Activated naive CD4-positive, alpha-beta T cell treated with anti-CD3 and anti-CD28 coated beads for 36 hours (primary cell): Measurements from ENCODE around the gene NR6A1. TPM values are rescaled to one million over a fixed set of nuclear protein-coding genes. Genes with fewer than 3 reads are reported as not detected.

Source experiments
- CTCF ChIA-PET: fragments of 350-600 bp; sonication (Branson Sonifier 250); formaldehyde crosslinking; loops from one replicate; lab custom pipeline; 2021; ENCODE audit warnings: antibody characterized with exemption; lab: Charles Lee
- DNase-seq: peaks from one replicate; pipeline ENCODE4 v3.0.0-alpha.2; 2020
- H3K27ac Mint-ChIP-seq: one replicate; pipeline ENCODE4 v1.8.0; 2021; ENCODE audit warnings: mild to moderate bottlenecking, mixed read lengths
- H3K27me3 Mint-ChIP-seq: one replicate; pipeline ENCODE4 v1.8.0; 2021; ENCODE audit warnings: low read depth, mixed read lengths
- H3K36me3 Mint-ChIP-seq: one replicate; pipeline ENCODE4 v1.8.0; 2021; ENCODE audit warnings: low read depth, mixed read lengths
- H3K4me1 Mint-ChIP-seq: one replicate; pipeline ENCODE4 v1.8.0; 2021; ENCODE audit warnings: low read depth, mixed read lengths
- H3K4me3 Mint-ChIP-seq: one replicate; pipeline ENCODE4 v1.8.0; 2021; ENCODE audit warnings: mild to moderate bottlenecking, moderate library complexity, mixed read lengths
- H3K9me3 Mint-ChIP-seq: one replicate; pipeline ENCODE4 v1.8.0; 2021; ENCODE audit warnings: mixed read lengths
- intact Hi-C: fragments of 100-400 bp; cut with micrococcal nuclease; formaldehyde crosslinking; loops from one replicate; pipeline ENCODE4 v1.15.1; 2023
- total RNA-seq, 2 experiments: library from RNA; stranded (reverse); gene quantifications; one replicate each; pipeline ENCODE4 v1.2.3, GENCODE V29; 2021

NR6A1 gene
- total RNA-seq, 2 experiments from 2014 or later = 1.8 TPM

GRCh38 chr9:124671861-124672260 lies 99.2 kb downstream of the NR6A1 start:
- no peak for DNase-seq
- Mint-ChIP-seq H3K9me3 (no peaks in the 10 kb centered on the region), H3K4me3 (no peak overlapping the region), H3K36me3 (no peaks in the 10 kb centered on the region), H3K27me3 (no peaks in the 10 kb centered on the region), H3K27ac (no peak overlapping the region), H3K4me1 (peaks cover 14% of the 10 kb centered on the region)
- CTCF ChIA-PET = no interaction called here
- intact Hi-C loops = no loop called here

- no peak for DNase-seq
- Mint-ChIP-seq H3K36me3 (no peaks in the 10 kb centered on the region), H3K27ac (no peak overlapping the region), H3K4me3 (no peak overlapping the region), H3K27me3 (no peaks in the 10 kb centered on the region), H3K9me3 (no peaks in the 10 kb centered on the region), H3K4me1 (no peaks in the 10 kb centered on the region)
- intact Hi-C loops = no loop called here
- CTCF ChIA-PET = no interaction called here
Observed at GRCh38 chr9:124666642-124667041, 104.5 kb downstream of the NR6A1 start.

GRCh38 chr9:124665391-124666058 lies 105.6 kb downstream of the NR6A1 start:
- intact Hi-C loops = no loop called here
- Mint-ChIP-seq H3K9me3 (no peaks in the 10 kb centered on the region), H3K27me3 (no peaks in the 10 kb centered on the region), H3K4me3 (no peak overlapping the region), H3K36me3 (no peaks in the 10 kb centered on the region), H3K27ac (no peak overlapping the region), H3K4me1 (peaks cover 2% of the 10 kb centered on the region)
- CTCF ChIA-PET = interaction anchor here (0.6 to 1.4 kb wide), 2 partner anchors 47 to 595 kb away, joined by 3 to 5 read pairs; no protein-coding TSS in a partner anchor
- DNase-seq = no peak

- intact Hi-C loops = no loop called here
- Mint-ChIP-seq H3K36me3 (no peaks in the 10 kb centered on the region), H3K27ac (no peak overlapping the region), H3K9me3 (no peaks in the 10 kb centered on the region), H3K27me3 (no peaks in the 10 kb centered on the region), H3K4me1 (peaks cover 11% of the 10 kb centered on the region), H3K4me3 (no peak overlapping the region)
- no peak for DNase-seq
- CTCF ChIA-PET = interaction anchor here (1.4 kb wide), 1 partner anchor 48 kb away, joined by 5 read pairs; no protein-coding TSS in a partner anchor
Observed at GRCh38 chr9:124664143-124664542, 107.0 kb downstream of the NR6A1 start.

- CTCF ChIA-PET = no interaction called here
- intact Hi-C loops = no loop called here
- Mint-ChIP-seq H3K4me3 (no peak overlapping the region), H3K27me3 (no peaks in the 10 kb centered on the region), H3K36me3 (no peaks in the 10 kb centered on the region), H3K4me1 (peaks cover 11% of the 10 kb centered on the region), H3K9me3 (no peaks in the 10 kb centered on the region), H3K27ac (no peak overlapping the region)
- DNase-seq = no peak
Observed at GRCh38 chr9:124663046-124663961, 107.8 kb downstream of the NR6A1 start.

- Mint-ChIP-seq H3K36me3 (no peaks in the 10 kb centered on the region), H3K9me3 (no peaks in the 10 kb centered on the region), H3K27ac (no peak overlapping the region), H3K27me3 (no peaks in the 10 kb centered on the region), H3K4me3 (no peak overlapping the region), H3K4me1 (peaks cover 11% of the 10 kb centered on the region)
- CTCF ChIA-PET = interaction anchor here (1.4 kb wide), 1 partner anchor 13 kb away, joined by 4 read pairs; no protein-coding TSS in a partner anchor
- intact Hi-C loops = no loop called here
- no peak for DNase-seq
Observed at GRCh38 chr9:124662561-124662960, 108.5 kb downstream of the NR6A1 start.

GRCh38 chr9:124661271-124661670 lies 109.8 kb downstream of the NR6A1 start:
- Mint-ChIP-seq H3K4me1 (peaks cover 11% of the 10 kb centered on the region), H3K4me3 (no peak overlapping the region), H3K9me3 (no peaks in the 10 kb centered on the region), H3K36me3 (no peaks in the 10 kb centered on the region), H3K27me3 (no peaks in the 10 kb centered on the region), H3K27ac (no peak overlapping the region)
- CTCF ChIA-PET = interaction anchor here (0.8 to 3.3 kb wide), 5 partner anchors 15 to 59 kb away, joined by 3 to 25 read pairs (median 4); no protein-coding TSS in a partner anchor
- intact Hi-C loops = no loop called here
- no peak for DNase-seq

- Mint-ChIP-seq H3K4me3 (peak overlapping the region; percentile 95), H3K36me3 (no peaks in the 10 kb centered on the region), H3K9me3 (no peaks in the 10 kb centered on the region), H3K27me3 (no peaks in the 10 kb centered on the region), H3K27ac (peak overlapping the region; percentile 37), H3K4me1 (peaks cover 11% of the 10 kb centered on the region)
- peak; percentile 13 for DNase-seq
- intact Hi-C loops = no loop called here
- CTCF ChIA-PET = interaction anchor here (0.6 to 3.3 kb wide), 5 partner anchors 9 to 51 kb away, joined by 3 to 25 read pairs (median 3); no protein-coding TSS in a partner anchor
Observed at GRCh38 chr9:124660341-124660801, 110.7 kb downstream of the NR6A1 start.

- peak overlapping the region; percentile 95 for H3K4me3 Mint-ChIP-seq
- peak overlapping the region; percentile 89 for H3K27ac Mint-ChIP-seq
- DNase-seq = peak; percentile 72
- CTCF ChIA-PET = interaction anchor here (1.0 to 3.3 kb wide), 4 partner anchors 41 to 107 kb away, joined by 3 to 25 read pairs (median 4); no protein-coding TSS in a partner anchor
- H3K4me1 Mint-ChIP-seq = peaks cover 11% of the 10 kb centered on the region
- no peaks in the 10 kb centered on the region for H3K36me3 Mint-ChIP-seq
- intact Hi-C loops = loop anchor here (2.0 kb wide), 5 partner anchors 24 to 244 kb away; partner anchors contain the start of genes NR6A1 and PSMB7
- no peaks in the 10 kb centered on the region for H3K9me3 Mint-ChIP-seq
- H3K27me3 Mint-ChIP-seq = no peaks in the 10 kb centered on the region
Observed at GRCh38 chr9:124659099-124659659, 111.9 kb downstream of the NR6A1 start.

GRCh38 chr9:124658165-124659017 lies 112.7 kb downstream of the NR6A1 start:
- intact Hi-C loops = loop anchor here (1.0 to 2.0 kb wide), 7 partner anchors 24 to 244 kb away; partner anchors contain the start of genes NR6A1 and PSMB7
- no peaks in the 10 kb centered on the region for H3K27me3 Mint-ChIP-seq
- peak overlapping the region; percentile 95 for H3K4me3 Mint-ChIP-seq
- DNase-seq = peak; percentile 75
- H3K4me1 Mint-ChIP-seq = peaks cover 11% of the 10 kb centered on the region
- H3K36me3 Mint-ChIP-seq = no peaks in the 10 kb centered on the region
- H3K9me3 Mint-ChIP-seq = no peaks in the 10 kb centered on the region
- peak overlapping the region; percentile 89 for H3K27ac Mint-ChIP-seq
- CTCF ChIA-PET = interaction anchor here (0.9 to 1.9 kb wide), 3 partner anchors 41 to 194 kb away, joined by 3 to 5 read pairs (median 4); no protein-coding TSS in a partner anchor

GRCh38 chr9:124657516-124657915 lies 113.6 kb downstream of the NR6A1 start:
- no peak overlapping the region for H3K27ac Mint-ChIP-seq
- CTCF ChIA-PET = interaction anchor here (0.9 to 1.2 kb wide), 2 partner anchors 40 to 195 kb away, joined by 3 to 5 read pairs; no protein-coding TSS in a partner anchor
- no peaks in the 10 kb centered on the region for H3K9me3 Mint-ChIP-seq
- no peak for DNase-seq
- H3K36me3 Mint-ChIP-seq = no peaks in the 10 kb centered on the region
- no peaks in the 10 kb centered on the region for H3K27me3 Mint-ChIP-seq
- H3K4me1 Mint-ChIP-seq = peaks cover 12% of the 10 kb centered on the region
- H3K4me3 Mint-ChIP-seq = no peak overlapping the region
- intact Hi-C loops = no loop called here
